ENCODE measurements around the gene P3H1. TPM values are rescaled to one million over a fixed set of nuclear protein-coding genes. Genes with fewer than 3 reads are reported as not detected.

P3H1 gene
- total RNA-seq, 1 experiment from 2014 or later, result 32.9 TPM

DNA sequence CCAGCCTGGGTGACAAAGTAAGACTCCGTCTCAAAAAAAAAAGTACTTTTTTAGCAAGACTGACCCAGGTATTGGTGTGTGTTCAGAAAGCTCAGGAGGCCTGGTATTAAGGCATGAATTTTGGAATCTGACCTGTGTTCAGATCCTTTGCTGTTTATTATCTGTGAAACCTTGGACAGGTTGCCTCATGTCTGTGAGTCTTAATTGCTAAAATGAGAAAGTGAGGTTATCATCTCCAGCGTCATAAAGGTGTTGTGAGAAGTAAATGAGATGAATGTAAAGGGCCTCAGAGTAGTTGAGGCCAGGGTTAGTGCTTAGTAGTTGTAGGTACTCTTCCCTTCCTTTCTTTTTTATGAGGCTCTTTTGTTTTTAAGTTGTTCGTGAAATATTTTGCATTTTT lies 3.0 kb upstream of the P3H1 start (continued):
- TF ChIP-seq, protein P1, sequence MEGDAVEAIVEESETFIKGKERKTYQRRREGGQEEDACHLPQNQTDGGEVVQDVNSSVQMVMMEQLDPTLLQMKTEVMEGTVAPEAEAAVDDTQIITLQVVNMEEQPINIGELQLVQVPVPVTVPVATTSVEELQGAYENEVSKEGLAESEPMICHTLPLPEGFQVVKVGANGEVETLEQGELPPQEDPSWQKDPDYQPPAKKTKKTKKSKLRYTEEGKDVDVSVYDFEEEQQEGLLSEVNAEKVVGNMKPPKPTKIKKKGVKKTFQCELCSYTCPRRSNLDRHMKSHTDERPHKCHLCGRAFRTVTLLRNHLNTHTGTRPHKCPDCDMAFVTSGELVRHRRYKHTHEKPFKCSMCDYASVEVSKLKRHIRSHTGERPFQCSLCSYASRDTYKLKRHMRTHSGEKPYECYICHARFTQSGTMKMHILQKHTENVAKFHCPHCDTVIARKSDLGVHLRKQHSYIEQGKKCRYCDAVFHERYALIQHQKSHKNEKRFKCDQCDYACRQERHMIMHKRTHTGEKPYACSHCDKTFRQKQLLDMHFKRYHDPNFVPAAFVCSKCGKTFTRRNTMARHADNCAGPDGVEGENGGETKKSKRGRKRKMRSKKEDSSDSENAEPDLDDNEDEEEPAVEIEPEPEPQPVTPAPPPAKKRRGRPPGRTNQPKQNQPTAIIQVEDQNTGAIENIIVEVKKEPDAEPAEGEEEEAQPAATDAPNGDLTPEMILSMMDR (IDR thresholded peaks at IDR 0.05 in 2 of 3, conservative IDR thresholded peaks at IDR 0.05 in 1 of 3; ENCODE audit: borderline replicate concordance in 1 of 3, insufficient read depth in 1 of 3, low read depth in 2 of 3, low read length in 2 of 3), result no peak
- no peak for TF ChIP-seq CBX3 (IDR thresholded peaks at IDR 0.05; ENCODE audit: low read depth)

DNA sequence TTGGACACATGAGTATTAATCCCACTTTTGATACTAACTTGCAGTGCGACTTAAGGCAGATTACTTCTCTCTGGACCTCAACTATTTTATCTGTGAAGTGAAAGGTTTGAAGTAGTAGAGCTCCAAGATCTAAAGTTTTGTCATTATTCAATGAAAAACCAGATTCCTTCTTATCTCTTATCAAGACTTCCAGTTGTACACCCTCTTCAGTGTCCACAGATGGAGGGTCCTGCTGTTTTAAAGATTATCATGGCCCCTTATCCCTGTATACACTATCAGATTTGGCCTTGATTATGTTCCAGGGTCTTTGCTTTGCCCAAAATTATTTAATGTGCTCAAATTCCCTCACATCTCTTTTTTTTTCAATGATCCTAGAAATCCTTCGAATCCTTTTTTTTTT lies 1.3 kb upstream of the P3H1 start:
- ATAC-seq (no peak), DNase-seq (ENCODE audit: low read depth, low spot score) (no peak)
- H3K4me2 ChIP-seq (ENCODE audit: low read length), result peak overlapping the region; percentile 77
- POLR2A ChIA-PET, result no interaction called here
- peaks cover 11 to 18% of the 10 kb centered on the region in 2 experiments; a peak in 3 of 4 replicates for H3K4me1 ChIP-seq (ENCODE audit: control insufficient read depth in 1 of 2, insufficient read depth in 2 of 2, low read length in 2 of 2)
- CTCF ChIA-PET, result interaction anchor here (3.4 kb wide), 1 partner anchor 10 kb away, joined by 23 read pairs; no protein-coding TSS in a partner anchor
- no peak for TF ChIP-seq EGR1 (IDR thresholded peaks at IDR 0.05; ENCODE audit: low read depth)
- no peak for TF ChIP-seq POLR2A (IDR thresholded peaks at IDR 0.05; ENCODE audit: borderline replicate concordance, extremely low read depth, insufficient read depth, insufficient read length)
- TF ChIP-seq, protein P2, sequence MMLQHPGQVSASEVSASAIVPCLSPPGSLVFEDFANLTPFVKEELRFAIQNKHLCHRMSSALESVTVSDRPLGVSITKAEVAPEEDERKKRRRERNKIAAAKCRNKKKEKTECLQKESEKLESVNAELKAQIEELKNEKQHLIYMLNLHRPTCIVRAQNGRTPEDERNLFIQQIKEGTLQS (IDR thresholded peaks at IDR 0.05), result no peak
- no peak for TF ChIP-seq POLR2AphosphoS5 (IDR thresholded peaks at IDR 0.05; ENCODE audit: low read depth, low read length)
- no peak for TF ChIP-seq RAD21 (IDR thresholded peaks at IDR 0.05; ENCODE audit: low read depth)
- no peak for TF ChIP-seq SP1 (IDR thresholded peaks at IDR 0.05; ENCODE audit: low read depth)
- no peak for TF ChIP-seq TCF7L2 (IDR thresholded peaks at IDR 0.05; ENCODE audit: borderline replicate concordance, extremely low read depth, insufficient read depth, insufficient read length)
- TF ChIP-seq ELF1 (IDR thresholded peaks at IDR 0.05; ENCODE audit: borderline replicate concordance, low read depth), result no peak
- no peak for TF ChIP-seq YY1 (IDR thresholded peaks at IDR 0.05; ENCODE audit: extremely low read depth, insufficient replicate concordance, low read depth, low read length)
- TF ChIP-seq SRF (IDR thresholded peaks at IDR 0.05; ENCODE audit: low read depth), result no peak
- TF ChIP-seq, protein P3, sequence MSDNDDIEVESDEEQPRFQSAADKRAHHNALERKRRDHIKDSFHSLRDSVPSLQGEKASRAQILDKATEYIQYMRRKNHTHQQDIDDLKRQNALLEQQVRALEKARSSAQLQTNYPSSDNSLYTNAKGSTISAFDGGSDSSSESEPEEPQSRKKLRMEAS (IDR thresholded peaks at IDR 0.05), result no peak
- TF ChIP-seq, protein P4, sequence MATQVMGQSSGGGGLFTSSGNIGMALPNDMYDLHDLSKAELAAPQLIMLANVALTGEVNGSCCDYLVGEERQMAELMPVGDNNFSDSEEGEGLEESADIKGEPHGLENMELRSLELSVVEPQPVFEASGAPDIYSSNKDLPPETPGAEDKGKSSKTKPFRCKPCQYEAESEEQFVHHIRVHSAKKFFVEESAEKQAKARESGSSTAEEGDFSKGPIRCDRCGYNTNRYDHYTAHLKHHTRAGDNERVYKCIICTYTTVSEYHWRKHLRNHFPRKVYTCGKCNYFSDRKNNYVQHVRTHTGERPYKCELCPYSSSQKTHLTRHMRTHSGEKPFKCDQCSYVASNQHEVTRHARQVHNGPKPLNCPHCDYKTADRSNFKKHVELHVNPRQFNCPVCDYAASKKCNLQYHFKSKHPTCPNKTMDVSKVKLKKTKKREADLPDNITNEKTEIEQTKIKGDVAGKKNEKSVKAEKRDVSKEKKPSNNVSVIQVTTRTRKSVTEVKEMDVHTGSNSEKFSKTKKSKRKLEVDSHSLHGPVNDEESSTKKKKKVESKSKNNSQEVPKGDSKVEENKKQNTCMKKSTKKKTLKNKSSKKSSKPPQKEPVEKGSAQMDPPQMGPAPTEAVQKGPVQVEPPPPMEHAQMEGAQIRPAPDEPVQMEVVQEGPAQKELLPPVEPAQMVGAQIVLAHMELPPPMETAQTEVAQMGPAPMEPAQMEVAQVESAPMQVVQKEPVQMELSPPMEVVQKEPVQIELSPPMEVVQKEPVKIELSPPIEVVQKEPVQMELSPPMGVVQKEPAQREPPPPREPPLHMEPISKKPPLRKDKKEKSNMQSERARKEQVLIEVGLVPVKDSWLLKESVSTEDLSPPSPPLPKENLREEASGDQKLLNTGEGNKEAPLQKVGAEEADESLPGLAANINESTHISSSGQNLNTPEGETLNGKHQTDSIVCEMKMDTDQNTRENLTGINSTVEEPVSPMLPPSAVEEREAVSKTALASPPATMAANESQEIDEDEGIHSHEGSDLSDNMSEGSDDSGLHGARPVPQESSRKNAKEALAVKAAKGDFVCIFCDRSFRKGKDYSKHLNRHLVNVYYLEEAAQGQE (IDR thresholded peaks at IDR 0.05; ENCODE audit: low read depth), result no peak
- TF ChIP-seq ZNF274 (IDR thresholded peaks at IDR 0.05; ENCODE audit: low read depth, low read length), result no peak
- no peak for TF ChIP-seq CEBPB (IDR thresholded peaks at IDR 0.05; ENCODE audit: low read depth)
- TF ChIP-seq SIN3A (IDR thresholded peaks at IDR 0.05; ENCODE audit: low read depth), result no peak
- TF ChIP-seq FOSL1 (IDR thresholded peaks at IDR 0.05; ENCODE audit: low read depth), result no peak
- no peak for TF ChIP-seq EZH2phosphoT487 (IDR thresholded peaks at IDR 0.05; ENCODE audit: borderline replicate concordance)
- no peak for TF ChIP-seq ZFX (IDR thresholded peaks at IDR 0.05)
- no peaks in the 10 kb centered on the region for H3K27me3 ChIP-seq (ENCODE audit: insufficient read depth, low read length)
- RAD21 ChIA-PET (ENCODE audit: low non-redundant PET in 1 of 2, low total read pairs in 2 of 2, uncharacterized antibody in 2 of 2, unreplicated experiment in 2 of 2), result no interaction called here
- H3K79me2 ChIP-seq (ENCODE audit: insufficient read depth, low read length), result peaks cover 19% of the 10 kb centered on the region
- intact Hi-C loops (cut with micrococcal nuclease), result loop anchor here (10.0 kb wide), 1 partner anchor 1423 kb away; no protein-coding TSS in a partner anchor
- TSS peak; percentile 68 for BruUV-seq (replicated peaks)
- H3K27ac ChIP-seq (ENCODE audit: low read depth, low read length), result no peak overlapping the region
- H3K9ac ChIP-seq (ENCODE audit: low read length), result peak overlapping the region; percentile 81
- no peak overlapping the region for H2AFZ ChIP-seq (ENCODE audit: low read depth, low read length, poor library complexity, severe bottlenecking)
- H3K4me3 ChIP-seq (replicated peaks in 1 of 2; ENCODE audit: low read depth in 1 of 2, low read length in 2 of 2), result peak overlapping the region; percentile 76 to 84
- no peaks in the 10 kb centered on the region for H3K36me3 ChIP-seq (ENCODE audit: control insufficient read depth in 1 of 2, insufficient read depth in 2 of 2, low read length in 2 of 2)
- no peaks in the 10 kb centered on the region; the same call in 1 of the 2 replicates for H4K20me1 ChIP-seq (ENCODE audit: insufficient read depth)
- no peaks in the 10 kb centered on the region for H3K9me2 ChIP-seq (ENCODE audit: insufficient read depth)
- H3K9me3 ChIP-seq (ENCODE audit: control insufficient read depth in 1 of 2, insufficient read depth in 1 of 2, low read depth in 1 of 2, low read length in 2 of 2), result no peaks in the 10 kb centered on the region

Data from HCT116 (cell line).